ENCODE results near the gene PIP4K2B. TPM values are rescaled to one million over a fixed set of nuclear protein-coding genes. Genes with fewer than 3 reads are reported as not detected.

The PIP4K2B gene
- total and polyA plus RNA-seq, 2 experiments from 2014 or later, result 12.8 to 65.8 TPM

DNA sequence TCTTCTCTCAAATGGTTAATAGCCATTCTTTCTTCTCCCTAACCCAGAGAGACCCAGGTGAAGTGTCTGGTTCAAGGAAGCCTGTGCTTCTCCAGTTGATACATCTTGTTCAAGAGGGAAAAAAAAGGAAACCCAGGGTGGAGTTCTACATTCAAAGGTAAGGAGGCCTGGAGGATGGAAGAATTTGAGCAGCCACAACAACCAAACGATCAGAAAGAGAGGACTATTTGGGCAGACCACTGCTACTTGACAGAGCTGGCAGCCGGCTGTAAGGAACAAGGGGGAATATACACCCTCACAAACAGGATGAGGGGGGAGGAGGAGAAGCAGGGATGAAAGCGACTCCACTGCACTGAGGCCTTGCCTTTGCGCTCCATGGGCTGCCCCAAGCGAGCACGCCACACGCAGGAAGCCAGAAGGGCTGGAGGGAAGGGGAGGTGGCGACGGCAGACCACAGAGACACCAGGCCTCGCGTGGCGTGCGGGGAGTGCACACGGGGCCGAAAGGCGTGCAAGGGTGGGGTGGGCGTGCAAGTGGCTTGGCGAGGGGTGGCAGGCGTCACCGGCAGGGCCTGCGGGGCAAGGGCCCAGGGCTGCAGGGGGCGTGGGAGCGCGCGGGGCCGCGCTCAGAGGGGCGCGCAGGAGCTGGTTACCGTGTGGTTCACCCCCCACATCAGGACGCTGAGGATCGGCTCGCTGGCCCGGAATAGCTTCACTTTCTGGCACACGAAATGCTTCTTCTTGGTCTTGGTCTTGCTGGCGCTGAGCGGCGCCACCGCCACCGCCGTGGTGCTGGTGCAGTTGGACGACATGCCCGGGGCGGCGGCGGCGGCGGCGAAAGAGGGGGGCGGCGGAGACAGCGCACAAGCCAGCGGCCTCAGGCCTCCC lies 499 bp downstream of the PIP4K2B start:
- 1 to 2% methylated on average over 22 to 40 of the region's 53 CpGs for WGBS, 2 experiments (ENCODE audit: low coverage in 1 of 2, low lambda C conversion rate in 2 of 2, missing lambda C conversion rate in 2 of 2)
- peaks cover 20% of the 10 kb centered on the region for H3K36me3 ChIP-seq (ENCODE audit: low read depth)

DNA sequence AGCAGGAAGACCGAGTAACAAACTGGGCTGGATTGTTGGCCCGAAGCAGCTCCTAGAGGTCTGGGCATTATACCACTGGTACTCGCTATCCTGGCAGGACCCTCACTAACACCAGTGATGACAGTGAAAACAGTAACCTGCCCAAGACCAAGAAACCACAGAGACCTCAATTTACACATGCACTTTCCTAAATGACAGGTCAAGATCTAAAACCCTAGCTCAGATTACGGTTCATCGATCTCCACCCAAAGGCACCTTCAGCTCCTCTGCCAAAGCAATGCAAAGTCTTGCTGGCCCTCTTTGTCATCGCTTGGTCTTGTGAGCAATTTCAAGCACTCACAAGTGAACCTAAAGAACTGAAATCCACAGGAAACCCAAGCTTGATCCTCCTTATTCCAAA lies 1.5 kb downstream of the PIP4K2B start:
- 0 out of 2 replicates have a peak, but pooled peaks cover 4% of the 10 kb centered on the region for H4K20me1 ChIP-seq (ENCODE audit: insufficient read depth)
- peaks cover 64% of the 10 kb centered on the region for H3K79me2 ChIP-seq (ENCODE audit: insufficient read depth)
- DNase-seq, result peak; percentile 37
- H3K27ac ChIP-seq, result peak overlapping the region; percentile 96
- H3K9me3 ChIP-seq (ENCODE audit: low read depth), result no peaks in the 10 kb centered on the region
- H3F3A ChIP-seq (ENCODE audit: insufficient read depth), result peaks cover 52% of the 10 kb centered on the region
- H2AFZ ChIP-seq, result no peak overlapping the region
- 79 to 81% methylated on average over 6 of the region's 6 CpGs for WGBS, 2 experiments (ENCODE audit: low coverage in 1 of 2, low lambda C conversion rate in 2 of 2, missing lambda C conversion rate in 2 of 2)
- in situ Hi-C loops (cut with MboI), result no loop called here
- H3K36me3 ChIP-seq (ENCODE audit: low read depth), result peaks cover 16% of the 10 kb centered on the region; the same call in 1 of the 2 replicates
- TF ChIP-seq EZH2phosphoT487 (IDR thresholded peaks at IDR 0.05; ENCODE audit: insufficient read depth, low read depth) (no peak), EZH2 (IDR thresholded peaks at IDR 0.05; ENCODE audit: insufficient read depth, poor library complexity, severe bottlenecking) (no peak)
- no peaks in the 10 kb centered on the region for H3K27me3 ChIP-seq (replicated peaks; ENCODE audit: insufficient read depth)
- peak overlapping the region; percentile 97 for H3K9ac ChIP-seq
- peak overlapping the region; percentile 88 for H3K4me3 ChIP-seq
- peak overlapping the region; percentile 100 for H3K4me2 ChIP-seq (ENCODE audit: unreplicated experiment)
- peaks cover 21% of the 10 kb centered on the region for H3K4me1 ChIP-seq (ENCODE audit: insufficient read depth)
- H3K9me2 ChIP-seq (ENCODE audit: insufficient read depth), result no peaks in the 10 kb centered on the region

More for the DNA sequence above, 499 bp downstream of the PIP4K2B start:
- H4K20me1 ChIP-seq (ENCODE audit: insufficient read depth), result 0 out of 2 replicates have a peak, but pooled peaks cover 3% of the 10 kb centered on the region
- H3K9me3 ChIP-seq (ENCODE audit: low read depth), result no peaks in the 10 kb centered on the region
- peak overlapping the region; percentile 88 for H3K4me3 ChIP-seq
- DNase-seq, result peak; percentile 74
- peak overlapping the region; percentile 72 for H2AFZ ChIP-seq
- peaks cover 54% of the 10 kb centered on the region for H3K79me2 ChIP-seq (ENCODE audit: insufficient read depth)
- no peaks in the 10 kb centered on the region for H3K9me2 ChIP-seq (ENCODE audit: insufficient read depth)
- H3K27ac ChIP-seq, result peak overlapping the region; percentile 96
- peaks cover 52% of the 10 kb centered on the region for H3F3A ChIP-seq (ENCODE audit: insufficient read depth)
- H3K4me1 ChIP-seq (ENCODE audit: insufficient read depth), result peaks cover 21% of the 10 kb centered on the region
- TF ChIP-seq EZH2phosphoT487 (IDR thresholded peaks at IDR 0.05; ENCODE audit: insufficient read depth, low read depth), result no peak
- TF ChIP-seq EZH2 (IDR thresholded peaks at IDR 0.05; ENCODE audit: insufficient read depth, poor library complexity, severe bottlenecking), result no peak
- in situ Hi-C loops (cut with MboI), result no loop called here
- no peaks in the 10 kb centered on the region for H3K27me3 ChIP-seq (replicated peaks; ENCODE audit: insufficient read depth)
- peak overlapping the region; percentile 97 for H3K9ac ChIP-seq
- H3K4me2 ChIP-seq (ENCODE audit: unreplicated experiment), result peak overlapping the region; percentile 100

DNA sequence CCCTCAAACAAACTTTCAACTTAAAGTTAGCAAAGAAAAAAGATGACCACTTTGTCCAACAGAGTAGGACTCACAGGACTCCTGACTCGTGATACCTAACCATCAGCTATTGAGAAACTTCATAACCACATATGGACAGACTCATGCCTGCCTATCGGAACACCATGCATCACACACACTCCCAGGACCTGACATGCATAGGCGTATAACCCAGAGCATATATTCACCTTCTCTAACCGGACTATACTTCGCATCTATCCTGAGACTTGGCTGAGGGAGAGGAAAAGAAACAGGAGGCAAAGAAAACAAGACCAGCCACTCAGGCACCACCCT lies 2.2 kb downstream of the PIP4K2B start:
- H3K4me1 ChIP-seq (ENCODE audit: insufficient read depth), result peaks cover 21% of the 10 kb centered on the region
- H3K36me3 ChIP-seq (ENCODE audit: low read depth), result peaks cover 13% of the 10 kb centered on the region; the same call in 1 of the 2 replicates
- no peaks in the 10 kb centered on the region for H3K27me3 ChIP-seq (replicated peaks; ENCODE audit: insufficient read depth)
- H3K9me3 ChIP-seq (ENCODE audit: low read depth), result no peaks in the 10 kb centered on the region
- peaks cover 50% of the 10 kb centered on the region for H3F3A ChIP-seq (ENCODE audit: insufficient read depth)
- in situ Hi-C loops (cut with MboI), result no loop called here
- DNase-seq, result peak; percentile 76
- WGBS, 2 experiments (ENCODE audit: low coverage in 1 of 2, low lambda C conversion rate in 2 of 2, missing lambda C conversion rate in 2 of 2), result 75 to 81% methylated on average over 5 of the region's 5 CpGs
- no peak overlapping the region for H2AFZ ChIP-seq
- H3K4me2 ChIP-seq (ENCODE audit: unreplicated experiment), result peak overlapping the region; percentile 100
- peak overlapping the region; percentile 96 for H3K27ac ChIP-seq
- peak overlapping the region; percentile 88 for H3K4me3 ChIP-seq
- H3K9ac ChIP-seq, result peak overlapping the region; percentile 97; the same call in 1 of the 2 replicates
- no peaks in the 10 kb centered on the region for H3K9me2 ChIP-seq (ENCODE audit: insufficient read depth)
- 0 out of 2 replicates have a peak, but pooled peaks cover 4% of the 10 kb centered on the region for H4K20me1 ChIP-seq (ENCODE audit: insufficient read depth)
- no peak for TF ChIP-seq EZH2 (IDR thresholded peaks at IDR 0.05; ENCODE audit: insufficient read depth, poor library complexity, severe bottlenecking)
- TF ChIP-seq EZH2phosphoT487 (IDR thresholded peaks at IDR 0.05; ENCODE audit: insufficient read depth, low read depth), result no peak
- H3K79me2 ChIP-seq (ENCODE audit: insufficient read depth), result peaks cover 71% of the 10 kb centered on the region

DNA sequence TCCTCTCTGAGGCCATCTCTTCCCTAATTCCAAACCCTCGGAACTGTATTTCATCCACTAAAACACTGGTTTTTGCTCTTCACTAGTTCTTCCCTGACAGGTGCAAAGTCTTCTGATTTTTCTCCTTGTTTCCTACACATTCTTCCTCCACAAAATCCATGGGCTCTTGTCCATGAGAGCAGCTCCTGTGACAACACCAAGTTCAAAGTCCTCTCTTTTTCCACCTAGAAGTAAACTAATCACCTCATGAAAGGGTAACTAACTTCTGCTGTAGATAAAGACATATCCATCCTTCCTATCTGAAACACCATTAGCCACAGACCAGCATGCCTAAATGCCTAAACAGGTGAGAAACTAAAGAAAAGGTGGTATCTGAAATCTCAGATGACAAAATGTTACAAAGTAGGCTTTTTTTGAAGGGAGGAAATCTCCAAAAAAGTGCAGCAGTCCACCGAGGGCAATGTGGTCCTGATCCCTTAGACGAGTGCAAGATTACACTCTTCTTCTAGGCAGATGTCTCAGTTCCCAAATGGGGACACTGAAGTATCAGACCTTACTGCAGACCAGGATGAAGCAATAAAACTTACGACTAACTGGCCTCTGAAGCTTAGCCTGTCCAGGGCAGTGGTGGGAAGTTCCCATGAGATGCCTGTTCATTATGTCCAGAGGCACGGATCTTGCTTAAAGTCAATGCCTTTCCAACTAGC lies 2.8 kb downstream of the PIP4K2B start:
- DNase-seq, result no peak
- H3F3A ChIP-seq (ENCODE audit: insufficient read depth), result peaks cover 45% of the 10 kb centered on the region
- peaks cover 21% of the 10 kb centered on the region for H3K4me1 ChIP-seq (ENCODE audit: insufficient read depth)
- peaks cover 76% of the 10 kb centered on the region for H3K79me2 ChIP-seq (ENCODE audit: insufficient read depth)
- H3K36me3 ChIP-seq (ENCODE audit: low read depth), result peaks cover 8% of the 10 kb centered on the region; the same call in 1 of the 2 replicates
- no peaks in the 10 kb centered on the region for H3K9me2 ChIP-seq (ENCODE audit: insufficient read depth)
- H3K4me3 ChIP-seq, result peak overlapping the region; percentile 88
- no peak overlapping the region for H3K9ac ChIP-seq
- H3K27me3 ChIP-seq (replicated peaks; ENCODE audit: insufficient read depth), result no peaks in the 10 kb centered on the region
- no peak for TF ChIP-seq EZH2 (IDR thresholded peaks at IDR 0.05; ENCODE audit: insufficient read depth, poor library complexity, severe bottlenecking)
- TF ChIP-seq EZH2phosphoT487 (IDR thresholded peaks at IDR 0.05; ENCODE audit: insufficient read depth, low read depth), result no peak
- H2AFZ ChIP-seq, result no peak overlapping the region
- in situ Hi-C loops (cut with MboI), result no loop called here
- H3K9me3 ChIP-seq (ENCODE audit: low read depth), result no peaks in the 10 kb centered on the region
- H3K4me2 ChIP-seq (ENCODE audit: unreplicated experiment), result peak overlapping the region; percentile 100
- peak overlapping the region; percentile 96 for H3K27ac ChIP-seq
- 0 out of 2 replicates have a peak, but pooled peaks cover 4% of the 10 kb centered on the region for H4K20me1 ChIP-seq (ENCODE audit: insufficient read depth)
- WGBS, 2 experiments (ENCODE audit: low coverage in 1 of 2, low lambda C conversion rate in 2 of 2, missing lambda C conversion rate in 2 of 2), result 53 to 54% methylated on average over 5 of the region's 5 CpGs

Data from GM23248 (cell line).